ENCODE results near the gene EPHA6. TPM values are rescaled to one million over a fixed set of nuclear protein-coding genes. Genes with fewer than 3 reads are reported as not detected.

EPHA6 gene
- total RNA-seq, 1 experiment from 2014 or later, result 1.2 TPM

DNA sequence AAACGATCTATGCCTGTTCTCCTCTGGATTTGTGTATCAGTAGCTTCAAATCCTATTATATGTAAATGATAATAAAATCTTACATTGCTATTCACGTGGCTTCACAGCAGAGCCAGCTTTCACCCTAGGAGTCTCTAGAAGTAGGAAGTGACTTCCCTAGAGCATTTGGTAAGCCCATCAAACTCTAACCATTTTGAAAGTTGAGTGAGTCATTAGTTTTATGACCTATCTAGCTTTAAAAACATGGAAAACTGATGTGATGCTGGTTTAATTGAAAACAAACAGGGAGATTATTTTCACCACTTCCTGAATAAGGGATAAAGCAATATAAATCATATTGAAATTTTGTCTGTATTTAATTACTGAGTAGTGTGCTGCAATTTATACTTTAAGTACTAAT is 275.2 kb downstream of the EPHA6 start:
- H3K9me2 ChIP-seq (ENCODE audit: insufficient read depth), result no peaks in the 10 kb centered on the region
- H3K27ac ChIP-seq, result no peak overlapping the region
- ChIA-PET POLR2A (ENCODE audit: unreplicated experiment) (no interaction called here), CTCF (no interaction called here)
- BruUV-seq (replicated peaks), result no TSS peak
- DNase-seq, result no peak
- no peak overlapping the region for H2AFZ ChIP-seq
- H3K27me3 ChIP-seq (ENCODE audit: insufficient read depth, low read depth), result no peaks in the 10 kb centered on the region
- H3K4me3 ChIP-seq, result no peak overlapping the region
- H3F3A ChIP-seq (ENCODE audit: insufficient read depth, low read depth), result no peaks in the 10 kb centered on the region
- H3K79me2 ChIP-seq (ENCODE audit: low read depth), result no peaks in the 10 kb centered on the region
- no peak overlapping the region for H3K4me2 ChIP-seq
- H4K20me1 ChIP-seq (ENCODE audit: insufficient read depth), result no peaks in the 10 kb centered on the region
- TF ChIP-seq, protein P1, sequence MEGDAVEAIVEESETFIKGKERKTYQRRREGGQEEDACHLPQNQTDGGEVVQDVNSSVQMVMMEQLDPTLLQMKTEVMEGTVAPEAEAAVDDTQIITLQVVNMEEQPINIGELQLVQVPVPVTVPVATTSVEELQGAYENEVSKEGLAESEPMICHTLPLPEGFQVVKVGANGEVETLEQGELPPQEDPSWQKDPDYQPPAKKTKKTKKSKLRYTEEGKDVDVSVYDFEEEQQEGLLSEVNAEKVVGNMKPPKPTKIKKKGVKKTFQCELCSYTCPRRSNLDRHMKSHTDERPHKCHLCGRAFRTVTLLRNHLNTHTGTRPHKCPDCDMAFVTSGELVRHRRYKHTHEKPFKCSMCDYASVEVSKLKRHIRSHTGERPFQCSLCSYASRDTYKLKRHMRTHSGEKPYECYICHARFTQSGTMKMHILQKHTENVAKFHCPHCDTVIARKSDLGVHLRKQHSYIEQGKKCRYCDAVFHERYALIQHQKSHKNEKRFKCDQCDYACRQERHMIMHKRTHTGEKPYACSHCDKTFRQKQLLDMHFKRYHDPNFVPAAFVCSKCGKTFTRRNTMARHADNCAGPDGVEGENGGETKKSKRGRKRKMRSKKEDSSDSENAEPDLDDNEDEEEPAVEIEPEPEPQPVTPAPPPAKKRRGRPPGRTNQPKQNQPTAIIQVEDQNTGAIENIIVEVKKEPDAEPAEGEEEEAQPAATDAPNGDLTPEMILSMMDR (conservative IDR thresholded peaks at IDR 0.05), result no peak
- TF ChIP-seq EZH2 (IDR thresholded peaks at IDR 0.05; ENCODE audit: low read depth), result no peak
- H3K4me1 ChIP-seq (replicated peaks; ENCODE audit: insufficient read depth), result no peaks in the 10 kb centered on the region
- H3K9me3 ChIP-seq (ENCODE audit: insufficient read depth, low read depth), result no peaks in the 10 kb centered on the region
- no peaks in the 10 kb centered on the region for H3K36me3 ChIP-seq (ENCODE audit: low read depth)
- intact Hi-C loops (cut with micrococcal nuclease; ENCODE audit: unreplicated experiment), result no loop called here

GRCh38 chr3:97102641-97103040 is 288.2 kb downstream of the EPHA6 start:
- Histone ChIP-seq H3K4me1 (replicated peaks; ENCODE audit: insufficient read depth) (peaks cover 6% of the 10 kb centered on the region; the same call in 1 of the 2 replicates), H3K9me3 (ENCODE audit: insufficient read depth, low read depth) (no peaks in the 10 kb centered on the region), H3K4me2 (no peak overlapping the region), H2AFZ (no peak overlapping the region), H3K36me3 (ENCODE audit: low read depth) (no peaks in the 10 kb centered on the region), H3K79me2 (ENCODE audit: low read depth) (no peaks in the 10 kb centered on the region), H3K27me3 (ENCODE audit: insufficient read depth, low read depth) (no peaks in the 10 kb centered on the region), H3K4me3 (no peak overlapping the region), H4K20me1 (ENCODE audit: insufficient read depth) (no peaks in the 10 kb centered on the region), H3K27ac (no peak overlapping the region), H3K9me2 (ENCODE audit: insufficient read depth) (no peaks in the 10 kb centered on the region), H3F3A (ENCODE audit: insufficient read depth, low read depth) (no peaks in the 10 kb centered on the region)
- no peak for DNase-seq
- intact Hi-C loops (cut with micrococcal nuclease; ENCODE audit: unreplicated experiment), result no loop called here
- ChIA-PET POLR2A (ENCODE audit: unreplicated experiment) (no interaction called here), CTCF (no interaction called here)
- no TSS peak for BruUV-seq (replicated peaks)
- TF ChIP-seq EZH2 (IDR thresholded peaks at IDR 0.05; ENCODE audit: low read depth), result no peak
- TF ChIP-seq, protein P1 (conservative IDR thresholded peaks at IDR 0.05), result no peak

GRCh38 chr3:97105989-97106651 is 291.7 kb downstream of the EPHA6 start:
- no peaks in the 10 kb centered on the region for H3K9me3 ChIP-seq (ENCODE audit: insufficient read depth, low read depth)
- no peaks in the 10 kb centered on the region for H3K4me1 ChIP-seq (replicated peaks; ENCODE audit: insufficient read depth)
- no peaks in the 10 kb centered on the region for H3K79me2 ChIP-seq (ENCODE audit: low read depth)
- CTCF ChIA-PET, result no interaction called here
- H3K4me3 ChIP-seq, result no peak overlapping the region
- no peak for DNase-seq
- H3K36me3 ChIP-seq (ENCODE audit: low read depth), result no peaks in the 10 kb centered on the region
- no peak overlapping the region for H3K4me2 ChIP-seq
- no TSS peak for BruUV-seq (replicated peaks)
- H3F3A ChIP-seq (ENCODE audit: insufficient read depth, low read depth), result no peaks in the 10 kb centered on the region
- H3K9me2 ChIP-seq (ENCODE audit: insufficient read depth), result no peaks in the 10 kb centered on the region
- intact Hi-C loops (cut with micrococcal nuclease; ENCODE audit: unreplicated experiment), result no loop called here
- POLR2A ChIA-PET (ENCODE audit: unreplicated experiment), result no interaction called here
- H2AFZ ChIP-seq, result no peak overlapping the region
- no peak overlapping the region for H3K27ac ChIP-seq
- TF ChIP-seq, protein P1 (conservative IDR thresholded peaks at IDR 0.05), result no peak
- no peak for TF ChIP-seq EZH2 (IDR thresholded peaks at IDR 0.05; ENCODE audit: low read depth)
- H3K27me3 ChIP-seq (ENCODE audit: insufficient read depth, low read depth), result no peaks in the 10 kb centered on the region
- no peaks in the 10 kb centered on the region for H4K20me1 ChIP-seq (ENCODE audit: insufficient read depth)
